Activated T-cell treated with anti-CD3 and anti-CD28 coated beads for 48 hours (primary cell): ENCODE data around the gene ARHGAP15.
"Not testable (repeated sequence)": the region's sequence is repeated elsewhere in the genome, so short reads cannot be mapped to it uniquely, and the experiment has no call there.

Source experiments
- DNase-seq: peaks from one replicate; pipeline ENCODE4 v3.0.0-alpha.2; 2020; ENCODE audit warnings: low read depth

The ARHGAP15 gene

DNA sequence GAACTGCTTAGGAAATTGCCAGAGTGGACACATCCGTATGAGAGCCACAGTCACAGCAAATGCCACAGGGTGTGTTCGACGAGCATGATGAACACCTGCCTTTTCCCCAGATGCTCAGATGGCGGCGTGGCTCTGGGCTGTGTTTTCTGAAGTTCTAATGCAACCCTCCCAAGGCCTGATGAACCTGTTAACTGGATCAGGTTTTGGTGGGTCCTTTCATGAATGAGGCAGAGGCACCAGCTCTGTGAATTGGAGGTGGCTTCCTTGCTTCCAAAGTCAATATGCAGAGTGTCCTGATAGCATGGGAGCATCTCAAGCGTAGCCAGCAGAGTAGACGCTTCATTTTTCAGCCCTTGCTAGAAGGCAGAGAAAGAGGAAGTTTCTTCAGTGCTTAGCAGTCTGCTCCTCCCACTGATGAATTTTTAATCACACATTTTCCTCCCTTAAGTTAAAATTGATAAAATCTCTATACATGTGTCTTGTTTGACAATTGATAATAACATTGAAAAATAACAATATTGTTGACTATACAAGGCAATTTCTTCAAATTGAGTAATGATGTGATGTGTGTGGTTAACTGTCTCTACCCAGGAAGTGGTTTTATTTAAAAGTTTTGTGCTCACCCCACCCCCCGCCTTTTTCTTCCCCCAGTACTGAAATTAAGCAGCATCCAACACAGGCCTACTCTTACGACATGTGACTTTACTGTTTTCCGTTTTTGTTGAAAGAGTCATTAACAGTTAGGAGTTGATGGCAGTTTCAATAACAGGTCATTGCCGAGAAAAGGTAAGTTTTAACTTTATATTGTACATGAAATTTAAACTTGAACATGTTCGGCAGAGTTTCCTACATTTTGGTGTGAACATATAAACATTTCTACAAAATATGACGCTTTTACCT lies at the start of gene ARHGAP15:
Gene ARHGAP15, plus strand, starts transcription at position 739 of the 900 bp plus-strand sequence.
- peak; percentile 58 for DNase-seq

- DNase-seq = no peak
These were observed 47.6 kb upstream of the ARHGAP15 start for GRCh38 chr2:143081616-143082015.

GRCh38 chr2:143083636-143084035 lies 45.6 kb upstream of the ARHGAP15 start:
- DNase-seq = no peak

DNA sequence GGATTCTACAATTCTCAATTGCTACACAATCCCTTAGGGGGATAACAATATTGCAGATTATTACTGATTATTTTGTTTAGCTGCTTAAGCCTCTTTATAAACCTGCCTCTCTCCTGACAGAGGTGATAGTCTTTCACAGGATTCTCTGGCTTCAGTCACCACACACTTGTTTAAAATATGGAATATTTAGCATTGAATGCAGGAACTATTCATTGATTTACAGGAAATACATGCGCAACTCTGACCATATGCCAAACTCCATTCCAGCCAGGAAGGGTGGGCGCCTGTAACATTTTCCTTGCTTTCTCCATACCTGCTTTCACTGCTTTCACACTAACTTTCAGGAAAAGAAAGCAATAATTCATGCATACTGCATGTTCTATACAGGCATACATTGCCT lies 44.8 kb upstream of the ARHGAP15 start:
- DNase-seq = no peak

DNA sequence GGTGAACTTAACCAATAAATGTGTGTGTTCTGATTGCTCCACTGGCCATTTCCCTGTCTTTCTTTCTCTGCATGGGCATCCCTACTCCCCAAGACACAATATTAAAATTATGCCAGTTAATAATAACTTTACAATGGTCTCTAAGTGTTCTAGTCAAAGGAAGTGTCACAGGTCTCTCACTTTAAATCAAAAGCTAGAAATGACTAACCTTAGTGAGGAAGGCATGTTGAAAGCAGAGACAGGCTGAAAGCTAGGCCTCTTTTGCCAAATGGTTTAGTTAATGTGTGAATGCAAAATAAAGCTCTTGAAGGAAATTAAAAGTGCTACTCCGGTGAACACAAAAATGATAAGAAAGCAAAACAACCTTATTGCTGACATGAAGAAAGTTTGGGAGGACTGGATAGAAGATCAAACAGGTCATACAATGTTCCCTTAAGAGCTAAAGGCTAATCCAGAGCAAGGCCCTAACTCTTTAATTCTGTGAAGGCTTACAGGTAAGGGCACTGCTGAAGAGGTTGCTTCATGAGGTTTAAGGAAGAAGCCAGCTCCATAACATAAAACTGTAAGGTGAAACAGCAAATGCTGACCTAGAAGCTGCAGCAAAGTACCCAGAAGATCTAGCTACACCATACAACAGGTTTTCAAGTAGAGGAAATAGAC lies 44.0 kb upstream of the ARHGAP15 start:
- no peak for DNase-seq

DNA sequence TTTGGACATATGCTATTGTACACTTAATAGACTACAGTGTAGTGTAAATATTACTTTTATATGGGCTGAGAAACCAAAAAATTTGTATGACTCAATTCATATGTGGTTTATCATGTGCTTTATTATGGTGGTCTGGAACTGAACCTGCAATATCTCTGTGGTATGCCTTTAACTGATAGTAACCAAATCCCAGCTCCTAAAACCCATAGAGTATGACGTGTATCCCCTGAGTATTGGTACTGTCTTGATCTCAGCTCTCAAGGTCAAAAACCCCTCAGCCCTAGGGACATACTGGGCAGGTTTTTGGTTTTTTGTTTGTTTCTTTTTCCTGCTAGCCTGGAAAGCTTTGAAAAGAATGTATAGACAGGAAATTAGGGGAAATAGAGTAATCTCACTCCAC lies 42.2 kb upstream of the ARHGAP15 start:
- DNase-seq = no peak

DNA sequence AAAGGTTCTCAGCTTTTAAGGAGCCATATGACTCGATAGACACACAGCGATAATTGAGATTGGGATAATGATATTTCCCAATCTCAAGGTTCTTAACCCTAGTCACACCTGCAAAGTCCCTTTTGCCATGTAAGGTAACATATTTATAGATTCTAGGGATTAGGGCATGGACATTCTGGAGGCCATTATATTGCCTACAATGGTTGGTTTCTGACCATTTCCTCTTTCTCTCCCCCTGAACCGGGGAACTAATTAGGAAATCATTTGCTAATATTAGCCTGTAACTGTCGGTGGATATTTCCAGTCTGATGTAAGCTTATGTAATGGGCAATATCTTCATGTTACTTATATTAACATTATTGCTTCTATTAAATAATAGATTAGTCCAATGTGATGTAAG lies 40.8 kb upstream of the ARHGAP15 start:
- no peak for DNase-seq

GRCh38 chr2:143089520-143089919 lies 39.7 kb upstream of the ARHGAP15 start:
- DNase-seq = not testable (repeated sequence)

DNA sequence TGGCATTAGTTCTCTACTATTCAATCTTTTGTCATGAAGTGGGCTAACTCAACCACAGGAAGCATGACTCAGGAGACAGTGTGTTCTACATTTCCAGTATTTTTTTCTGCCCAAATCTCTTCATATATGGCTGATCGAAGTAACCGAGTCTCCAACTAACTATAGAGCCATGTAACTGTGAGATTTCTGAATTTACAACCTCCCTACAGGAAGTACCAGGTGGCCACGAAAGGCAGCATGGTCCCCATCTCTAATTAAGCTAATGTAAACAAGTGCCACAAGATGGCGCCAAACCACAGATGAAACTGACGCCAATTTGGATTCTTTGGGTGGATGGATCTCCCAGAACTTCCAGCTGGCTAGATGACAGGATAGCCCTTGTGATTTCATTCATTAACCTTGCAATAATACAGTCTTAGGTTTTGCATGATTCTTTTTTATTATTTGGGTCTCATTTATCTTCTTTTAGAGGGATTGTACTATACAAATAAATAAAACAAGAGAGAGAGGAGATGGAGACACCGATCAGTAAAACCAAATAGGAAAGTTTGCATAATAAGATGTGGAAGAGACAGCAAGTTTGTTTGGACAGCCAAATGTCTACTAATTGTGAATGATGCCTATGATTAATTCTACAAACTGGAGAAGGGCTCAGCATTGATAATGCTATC lies 18.3 kb upstream of the ARHGAP15 start:
- DNase-seq = peak; percentile 20

DNA sequence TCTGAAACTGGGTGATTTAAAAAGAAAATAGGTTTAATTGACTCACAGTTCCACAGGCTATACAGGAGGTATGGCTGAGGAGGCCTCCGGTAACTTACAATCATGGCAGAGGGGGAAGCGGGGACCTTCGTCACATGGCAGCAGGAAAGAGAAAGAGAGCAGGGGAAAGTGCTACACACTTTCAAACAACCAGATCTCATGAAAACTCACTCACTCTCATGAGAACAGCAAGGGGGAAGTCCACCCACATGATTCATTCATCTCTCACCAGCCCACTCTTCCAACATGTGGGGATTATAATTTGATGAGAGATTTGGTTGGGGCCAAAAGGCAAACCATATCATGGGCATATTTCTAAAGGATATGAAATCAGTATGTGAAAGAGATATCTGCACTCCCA lies 12.0 kb upstream of the ARHGAP15 start:
- no peak for DNase-seq

DNA sequence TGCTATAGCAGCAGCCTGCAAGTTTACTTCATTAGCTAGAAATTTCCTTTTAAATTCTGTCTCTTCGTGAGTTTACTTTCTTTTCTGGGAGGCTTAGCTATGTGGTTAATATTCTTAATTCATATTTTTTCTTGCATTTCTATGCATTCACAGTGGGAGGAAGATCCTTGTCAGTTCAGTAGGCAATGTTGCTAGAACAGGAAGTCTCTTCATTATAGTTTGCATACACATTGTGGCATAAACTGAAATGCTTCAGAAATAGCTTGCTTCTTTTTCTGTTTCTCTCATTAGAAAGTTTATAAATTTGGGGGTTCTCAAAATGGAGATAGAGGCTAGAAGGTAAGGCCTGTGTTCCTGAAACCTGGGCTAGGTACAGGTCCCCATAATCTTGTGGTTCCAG lies 8.1 kb upstream of the ARHGAP15 start:
- no peak for DNase-seq

DNA sequence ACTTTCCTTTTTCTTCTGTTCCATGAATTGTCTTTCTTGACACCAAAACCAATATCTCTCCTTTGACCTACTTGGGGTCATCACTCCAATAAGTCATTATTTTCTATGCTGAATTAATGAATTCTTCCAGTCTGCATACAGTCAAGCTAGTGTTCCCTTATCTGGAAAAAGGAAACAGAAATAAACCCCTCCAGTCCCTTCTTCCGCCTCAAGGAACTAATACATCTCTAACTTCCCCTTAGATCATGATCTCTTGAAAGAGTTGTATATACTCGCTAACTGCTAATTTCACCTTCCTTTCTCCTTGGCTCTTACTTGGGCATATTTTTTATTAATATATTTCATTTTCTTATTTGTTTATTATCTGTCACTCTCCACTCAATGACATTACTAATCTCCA lies 7.3 kb upstream of the ARHGAP15 start:
- no peak for DNase-seq

GRCh38 chr2:143123911-143124310 lies 5.3 kb upstream of the ARHGAP15 start:
- no peak for DNase-seq

- DNase-seq = no peak
These were observed 4.8 kb upstream of the ARHGAP15 start for GRCh38 chr2:143124445-143124844.

DNA sequence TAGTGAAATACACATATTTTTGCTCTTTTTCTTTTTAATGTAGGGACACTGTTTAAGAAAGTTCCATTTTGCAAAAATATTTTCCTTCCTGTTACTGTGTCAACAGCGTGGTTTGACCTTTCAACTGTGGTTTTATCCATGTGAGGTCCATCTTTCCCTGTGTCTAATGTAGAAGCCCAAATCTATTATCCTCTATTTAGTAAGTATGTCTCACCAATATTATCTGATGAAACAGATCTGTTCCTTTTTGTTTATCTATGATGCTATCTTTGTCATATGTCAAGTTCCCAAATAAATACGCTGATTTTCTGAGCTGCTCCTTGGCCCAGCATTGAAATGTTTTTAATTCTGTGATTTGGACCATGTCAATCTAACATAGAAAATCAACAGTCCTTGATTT lies 3.5 kb upstream of the ARHGAP15 start:
- DNase-seq = no peak

DNA sequence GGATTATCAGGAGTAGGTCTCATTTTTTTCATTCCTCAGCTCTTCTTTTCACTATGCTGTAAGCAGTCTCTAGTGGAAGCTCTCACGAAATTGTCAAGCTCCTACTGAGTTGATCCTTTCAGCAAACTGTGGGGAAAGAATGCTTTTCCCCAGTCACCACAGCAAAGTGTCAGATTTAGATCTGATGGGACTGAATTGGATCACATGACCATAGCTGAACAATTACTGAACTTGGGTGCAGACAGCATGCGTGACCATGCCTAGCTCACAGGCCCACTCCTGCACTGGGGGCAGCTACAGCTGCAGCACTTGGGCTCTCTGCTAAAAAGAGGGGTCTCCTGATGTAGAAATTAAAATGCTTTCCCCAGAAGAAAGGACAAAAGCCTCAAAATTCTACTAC lies 3.1 kb downstream of the ARHGAP15 start:
- DNase-seq = no peak

DNA sequence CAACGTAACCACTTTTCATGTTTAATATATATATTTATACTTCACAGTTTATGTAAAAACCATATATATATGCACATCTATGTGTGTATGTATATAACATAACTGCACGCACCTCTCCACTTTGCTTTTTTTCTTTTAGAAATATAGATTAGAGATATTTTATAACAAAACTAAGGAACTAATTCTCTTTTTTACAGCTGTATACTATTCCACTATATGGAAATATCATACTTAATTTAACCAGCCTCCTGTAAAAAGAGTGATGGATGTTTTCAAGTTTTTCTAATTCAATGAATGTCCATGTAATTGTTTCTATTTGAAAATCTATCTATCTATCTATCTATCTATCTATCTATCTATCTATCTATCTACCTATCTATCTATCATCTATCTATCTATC lies 4.6 kb downstream of the ARHGAP15 start:
- no peak for DNase-seq

GRCh38 chr2:143138292-143138691 lies 9.1 kb downstream of the ARHGAP15 start:
- DNase-seq = no peak

DNA sequence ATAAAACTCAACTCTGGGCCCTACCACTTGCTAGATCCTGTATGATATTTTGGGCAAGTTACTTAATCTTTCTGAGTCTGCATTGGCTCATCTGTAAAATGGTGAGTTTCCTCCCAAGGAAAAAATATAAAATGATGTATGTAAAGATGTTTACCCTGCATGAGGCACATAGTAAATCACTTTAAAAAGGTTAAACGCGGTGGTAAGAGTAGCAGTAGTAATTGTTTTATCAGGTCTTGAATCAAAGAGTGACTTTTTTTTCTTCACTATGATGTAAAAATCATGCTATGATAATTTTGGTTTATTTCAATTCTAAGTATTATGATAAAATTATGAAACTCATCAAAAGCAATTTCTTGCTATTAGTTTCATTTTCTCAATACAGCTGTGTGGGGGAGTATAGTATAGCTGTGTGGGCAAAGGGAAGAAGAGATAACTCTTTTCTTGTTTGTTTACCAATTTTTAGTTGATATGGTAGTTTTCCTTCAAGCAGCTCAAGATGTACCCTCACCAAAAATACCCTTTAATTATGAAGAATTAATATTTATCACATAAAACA lies 10.7 kb downstream of the ARHGAP15 start:
- DNase-seq = no peak

DNA sequence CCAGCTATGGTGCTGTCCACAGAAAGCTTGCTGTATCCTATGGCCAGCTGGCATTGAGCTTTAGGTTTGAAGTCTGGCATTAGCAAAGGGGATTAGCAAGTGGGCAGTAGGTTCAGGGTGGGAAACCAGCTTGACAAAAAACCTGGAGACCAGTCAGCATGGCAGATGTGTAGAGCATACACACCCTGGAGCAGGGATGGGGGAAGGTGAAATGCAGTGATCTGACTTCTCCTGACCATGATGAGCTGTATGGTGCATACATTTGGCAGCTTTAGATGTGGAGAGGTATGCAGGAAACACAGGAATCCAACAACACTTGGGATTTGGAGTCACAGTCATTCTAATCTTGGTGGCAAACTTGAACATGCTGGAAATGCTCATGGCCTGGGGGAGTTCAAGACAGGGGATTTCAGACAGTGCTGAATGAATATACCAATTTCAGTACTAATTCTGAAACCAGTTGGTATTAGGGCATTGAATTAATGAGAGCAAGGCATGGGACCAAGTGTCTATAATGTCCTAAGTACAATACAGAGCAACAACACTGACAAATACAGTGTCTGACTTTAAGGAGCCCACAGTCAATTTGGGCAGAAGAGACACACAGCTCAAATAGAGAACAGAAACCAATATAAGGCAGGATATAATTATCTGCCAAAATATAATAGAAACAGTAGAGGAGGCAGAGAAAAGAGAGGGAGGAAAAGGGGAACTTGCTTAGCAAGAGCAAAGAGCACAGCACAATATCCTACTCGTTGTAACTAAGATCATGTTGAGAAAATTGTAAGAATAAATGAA lies 11.8 kb downstream of the ARHGAP15 start:
- DNase-seq = no peak

GRCh38 chr2:143142598-143142997 lies 13.4 kb downstream of the ARHGAP15 start:
- no peak for DNase-seq
